DMS79 treated with DMSO at 0.1 percent for 48 hours (cell line): ENCODE measurements around the gene KRT6A.

Source experiments
- DNase-seq: peaks from one replicate; lab custom pipeline; 2025; lab: John Stamatoyannopoulos, UW

KRT6A gene

GRCh38 chr12:52524898-52525591 lies 32.0 kb upstream of the KRT6A start:
- no peak for DNase-seq

DNA sequence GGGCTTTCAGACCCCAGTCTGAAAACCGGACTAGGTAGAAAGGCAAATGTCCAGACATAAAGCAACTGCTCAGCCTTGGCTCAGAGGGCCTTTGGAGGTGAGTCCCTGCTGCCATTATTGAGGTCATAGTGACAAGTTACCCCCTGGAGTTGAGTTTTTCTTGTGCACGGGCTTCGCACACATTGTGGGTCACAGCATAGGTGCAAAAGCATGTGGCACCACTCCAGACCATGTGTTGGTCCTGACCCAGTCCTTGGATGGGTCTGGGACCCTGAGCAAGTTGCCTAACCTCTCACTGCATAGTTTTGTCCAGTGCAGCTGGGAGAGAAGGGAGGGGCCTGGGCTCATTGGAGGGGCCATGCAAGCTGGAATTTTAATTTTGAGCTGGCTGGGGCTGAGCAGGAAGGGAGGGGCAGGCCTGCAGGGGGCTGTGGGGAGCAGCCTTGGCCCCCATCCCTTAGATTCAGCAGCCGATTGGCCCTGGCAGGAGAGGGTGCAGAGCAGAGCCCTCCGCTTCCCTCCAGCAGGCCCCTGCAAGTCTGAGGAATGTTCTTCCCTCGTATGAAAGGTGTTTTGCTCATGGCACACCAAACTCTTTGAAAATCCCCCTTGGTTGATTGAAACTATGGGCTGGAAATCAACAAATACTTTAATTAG lies 31.3 kb upstream of the KRT6A start:
- DNase-seq: no peak

- DNase-seq: no peak
Measured at GRCh38 chr12:52523824-52524223, 30.8 kb upstream of the KRT6A start.

- no peak for DNase-seq
Measured at GRCh38 chr12:52522346-52523011, 29.4 kb upstream of the KRT6A start.

- DNase-seq: no peak
Measured at GRCh38 chr12:52521568-52522266, 28.7 kb upstream of the KRT6A start.

DNA sequence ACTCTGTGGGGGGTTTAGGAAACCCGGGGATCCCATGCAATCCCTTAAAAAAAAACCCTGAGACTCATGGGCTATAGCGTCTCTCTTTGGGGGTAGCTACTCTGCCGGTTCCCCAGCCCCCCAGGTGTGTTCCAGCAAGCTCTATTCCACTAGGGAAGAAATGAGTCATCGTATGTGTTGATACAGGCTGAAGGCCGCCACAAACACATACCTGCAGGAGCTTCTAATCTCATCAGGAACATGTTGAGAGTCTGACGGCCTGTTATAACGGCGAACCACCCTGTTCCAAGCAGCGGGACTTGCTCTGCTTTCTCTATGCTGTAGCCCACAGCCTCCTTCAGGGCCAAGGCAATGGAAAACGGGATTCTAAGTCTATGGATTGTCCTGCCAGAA lies 28.1 kb upstream of the KRT6A start:
- no peak for DNase-seq

GRCh38 chr12:52519826-52520662 lies 27.0 kb upstream of the KRT6A start, which contains the start of gene KRT5:
Gene KRT5 (minus strand): TSS chr12:52520394. CDS start chr12:52520296, 98 bp downstream.
- no peak for DNase-seq

- DNase-seq: no peak
Measured at GRCh38 chr12:52519387-52519703, 26.3 kb upstream of the KRT6A start.

DNA sequence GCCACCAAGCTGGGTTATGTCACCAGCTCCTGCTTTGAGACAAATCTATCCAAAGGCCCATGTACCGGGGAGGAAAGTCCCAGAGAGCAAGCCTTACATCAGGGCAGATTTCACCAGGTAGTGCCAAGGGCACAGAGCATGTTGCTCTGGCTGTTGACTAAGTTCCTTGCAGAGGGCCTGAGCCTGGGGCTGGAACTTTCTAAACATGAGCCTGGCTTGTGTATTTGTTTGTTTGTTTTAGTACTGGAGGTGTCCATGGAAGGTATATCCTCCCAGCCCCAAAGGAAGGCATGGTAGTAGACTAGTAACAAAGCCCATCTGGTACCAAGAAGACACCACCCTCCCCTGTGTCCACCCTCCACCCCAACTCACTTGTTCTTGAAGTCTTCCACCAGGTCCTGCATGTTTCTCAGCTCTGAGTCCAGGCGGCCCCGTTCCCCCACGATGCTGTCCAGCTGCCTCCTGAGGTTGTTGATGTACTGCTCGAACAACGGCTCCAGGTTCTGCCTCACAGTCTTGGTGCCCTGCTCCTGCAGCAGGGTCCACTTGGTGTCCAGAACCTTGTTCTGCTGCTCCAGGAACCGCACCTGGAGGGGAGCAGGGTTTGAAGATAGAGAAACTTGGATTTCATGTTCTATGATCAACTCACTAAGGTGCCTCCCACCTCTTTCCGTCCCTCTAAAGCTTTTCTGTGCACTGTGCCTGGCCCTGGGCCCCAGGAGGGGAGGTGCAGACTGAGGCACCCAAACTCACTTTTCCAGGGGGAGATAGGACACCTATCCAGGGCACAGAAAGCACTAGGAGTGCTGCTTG lies 25.7 kb upstream of the KRT6A start:
- no peak for DNase-seq

DNA sequence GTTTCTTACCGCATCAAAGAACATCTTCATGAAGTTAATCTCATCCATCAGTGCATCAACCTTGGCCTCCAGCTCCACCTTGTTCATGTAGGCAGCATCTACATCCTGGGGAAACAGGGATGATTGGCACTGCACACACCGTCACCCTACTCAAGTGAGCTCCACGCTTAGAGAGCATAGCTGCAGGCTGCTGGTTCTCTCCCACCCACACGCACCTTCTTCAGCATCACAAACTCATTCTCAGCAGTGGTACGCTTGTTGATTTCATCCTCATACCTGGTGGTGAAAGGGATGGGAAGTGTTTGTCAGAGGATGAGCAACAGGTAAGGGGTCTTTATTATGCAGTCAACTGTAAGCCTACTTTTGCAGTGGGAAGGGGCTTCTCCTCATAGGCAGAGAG lies 24.8 kb upstream of the KRT6A start:
- DNase-seq: no peak

DNA sequence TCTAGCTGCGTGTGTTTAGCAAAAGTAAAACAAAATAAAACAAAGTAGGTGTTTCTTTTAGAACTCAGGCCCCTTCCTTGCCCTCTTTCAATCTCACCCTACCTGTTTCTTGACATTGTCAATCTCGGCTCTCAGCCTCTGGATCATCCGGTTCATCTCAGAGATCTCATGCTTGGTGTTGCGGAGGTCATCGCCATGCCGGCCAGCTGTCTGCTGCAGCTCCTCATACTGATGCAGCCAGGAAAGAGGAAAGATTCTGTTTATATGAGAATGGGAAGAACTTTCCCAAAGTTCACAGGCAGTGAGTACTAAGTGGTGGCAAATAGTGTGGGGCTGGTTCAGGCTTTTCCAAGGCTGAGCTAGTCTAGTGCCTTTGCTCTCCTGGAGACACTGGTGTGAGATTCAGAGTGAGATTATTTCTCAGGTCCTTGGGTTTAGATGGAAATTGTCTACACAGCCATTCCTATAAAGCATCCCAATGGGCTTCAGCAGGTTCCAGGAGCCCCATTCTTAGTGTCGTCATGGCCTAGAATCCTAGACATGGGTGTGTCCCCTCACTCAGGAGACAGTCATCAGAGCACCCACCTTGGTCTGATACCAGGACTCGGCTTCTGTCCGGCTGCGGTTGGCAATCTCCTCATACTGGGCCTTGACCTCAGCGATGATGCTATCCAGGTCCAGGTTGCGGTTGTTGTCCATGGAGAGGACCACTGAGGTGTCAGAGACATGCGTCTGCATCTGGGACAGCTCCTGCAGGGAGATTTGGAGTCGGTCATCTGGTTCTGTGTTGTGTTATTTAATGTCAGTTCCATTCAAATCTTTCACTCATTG lies 24.2 kb upstream of the KRT6A start:
- no peak for DNase-seq

GRCh38 chr12:52515927-52516831 lies 23.1 kb upstream of the KRT6A start:
- DNase-seq: no peak

DNA sequence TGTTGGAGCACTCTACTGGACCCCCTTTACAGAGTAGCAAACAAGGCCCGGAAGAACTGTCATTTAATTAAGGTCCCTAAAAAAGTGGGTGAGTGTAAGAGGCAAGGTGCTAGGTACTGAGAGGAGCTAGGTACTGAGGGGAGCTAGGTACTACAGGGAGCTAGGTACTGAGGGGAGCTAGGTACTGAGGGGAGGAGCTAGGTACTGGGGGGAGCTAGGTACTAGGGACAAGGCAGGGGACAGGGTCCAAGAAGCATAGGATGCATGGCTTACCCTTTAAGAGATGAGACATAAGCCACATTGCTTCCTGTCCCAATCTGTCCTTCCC lies 22.2 kb upstream of the KRT6A start:
- no peak for DNase-seq

GRCh38 chr12:52514471-52515318 lies 21.6 kb upstream of the KRT6A start:
- no peak for DNase-seq

GRCh38 chr12:52513736-52514135 lies 20.7 kb upstream of the KRT6A start:
- DNase-seq: no peak

- no peak for DNase-seq
Measured at GRCh38 chr12:52508211-52508610, 15.2 kb upstream of the KRT6A start.

DNA sequence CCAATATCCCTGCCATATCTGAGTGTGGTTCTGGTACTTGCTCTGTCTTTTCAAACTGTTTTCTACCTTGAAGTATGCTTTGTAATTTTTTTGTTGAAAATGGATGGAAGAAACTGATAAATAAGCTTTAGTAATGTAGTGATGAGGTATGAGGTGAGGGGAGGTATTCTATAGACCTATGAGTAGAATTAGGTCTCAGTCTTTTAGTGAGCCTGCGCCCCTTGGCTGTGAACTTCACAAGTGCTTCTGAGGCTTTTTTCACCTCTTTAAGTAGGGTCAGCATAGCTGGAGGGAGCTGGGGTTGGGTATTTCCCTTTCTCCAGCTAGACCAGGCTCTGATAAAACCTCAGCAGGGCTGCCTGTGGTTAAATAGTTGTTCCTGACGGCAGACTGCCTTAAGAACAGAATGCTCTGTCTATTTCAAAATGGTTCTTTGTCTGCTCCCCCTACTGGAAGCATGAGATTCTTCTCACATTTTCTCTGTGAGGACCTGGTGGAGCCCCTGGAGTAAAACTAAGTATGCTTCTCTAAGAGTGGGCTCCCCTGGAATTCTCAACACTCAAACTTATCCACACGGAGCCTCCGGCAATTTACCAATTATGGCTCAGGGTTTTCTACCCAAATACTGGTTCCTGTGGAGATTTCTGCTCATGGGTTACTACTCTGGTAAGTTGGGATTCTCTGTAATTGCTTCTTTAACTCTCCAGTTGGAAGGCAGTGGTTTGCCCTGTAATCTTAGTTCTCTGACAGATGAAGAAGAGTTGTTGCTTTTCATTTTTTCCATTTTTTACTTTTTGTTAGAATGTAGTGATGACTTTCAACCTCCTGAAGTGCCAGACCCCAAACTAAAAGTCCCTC lies 14.0 kb upstream of the KRT6A start:
- no peak for DNase-seq
